NCI-H510A (cell line): ENCODE measurements around the gene PIK3CG.
"Not testable (repeated sequence)": the region's sequence is repeated elsewhere in the genome, so short reads cannot be mapped to it uniquely, and the experiment has no call there.

Experiments
- DNase-seq: peaks from one replicate; lab custom pipeline; 2025; lab: John Stamatoyannopoulos, UW

The PIK3CG gene

GRCh38 chr7:106938803-106939202 lies 73.7 kb downstream of the PIK3CG start:
- DNase-seq, result no peak

- DNase-seq, result no peak
Observed at GRCh38 chr7:106944035-106944665, 79.1 kb downstream of the PIK3CG start.

GRCh38 chr7:106947244-106947728 lies 82.2 kb downstream of the PIK3CG start:
- no peak for DNase-seq

GRCh38 chr7:106952001-106952657 lies 87.0 kb downstream of the PIK3CG start:
- DNase-seq, result no peak

GRCh38 chr7:106952658-106953231 lies 87.7 kb downstream of the PIK3CG start:
- DNase-seq, result no peak

GRCh38 chr7:106954840-106955239 lies 89.8 kb downstream of the PIK3CG start:
- DNase-seq, result no peak

- not testable (repeated sequence) for DNase-seq
Observed at GRCh38 chr7:106955857-106956256, 90.8 kb downstream of the PIK3CG start.
